K562 (cell line): Measurements from ENCODE around the gene ZBTB8A. TPM values are rescaled to one million over a fixed set of nuclear protein-coding genes. Genes with fewer than 3 reads are reported as not detected.
A peak's percentile ranks its signal among the peaks of the same experiment; 100 is the strongest.

ENCODE experiments used
- COPS2 ChIP-seq: fragments of 450-650 bp; conservative IDR thresholded peaks from 2 replicates; pipeline ENCODE4 v1.6.1; 2016; ENCODE audit warnings: mild to moderate bottlenecking, moderate library complexity
- HINFP ChIP-seq: fragments of 450-650 bp; conservative IDR thresholded peaks from 2 replicates; pipeline ENCODE4 v1.6.1; 2016; ENCODE audit warnings: missing genetic modification characterization, low read depth, mild to moderate bottlenecking, control low read depth, missing compliant biosample characterization
- HMGN3 ChIP-seq: IDR thresholded peaks from 2 replicates; pipeline ENCODE4 v1.6.1; 2011; ENCODE audit warnings: borderline replicate concordance, low read depth, mild to moderate bottlenecking, mixed read lengths, low read length; ENCODE audit not compliant: insufficient read length; ENCODE audit errors: extremely low read depth
- MED1 ChIP-seq: sonication (generic); formaldehyde crosslinking; IDR thresholded peaks from 2 replicates; pipeline ENCODE4 v1.8.1; 2023; ENCODE audit warnings: missing genetic modification reagents, borderline replicate concordance
- MYC ChIP-seq, 2 experiments: fragments of 250-450 bp in 1 of 2; sonication (Bioruptor Pico) in 1 of 2; IDR thresholded peaks; 2 replicates each; pipeline versions ENCODE4 v1.5.1 to v1.6.1; 2012 to 2021; ENCODE audit warnings: low read depth in 2 of 2, borderline replicate concordance in 1 of 2, improper control_type of control experiment in 1 of 2, low read length in 1 of 2, mild to moderate bottlenecking in 1 of 2, moderate library complexity in 1 of 2
- NKRF ChIP-seq: fragments of 450-650 bp; IDR thresholded peaks from 2 replicates; pipeline ENCODE4 v1.6.1; 2016; ENCODE audit warnings: borderline replicate concordance
- SREBF1 ChIP-seq: fragments of 150-350 bp; IDR thresholded peaks from 2 replicates; pipeline ENCODE4 v1.6.1; 2014; ENCODE audit warnings: antibody characterized with exemption, low read depth, low read length, borderline replicate concordance
- SRSF9 ChIP-seq: fragments of 200-400 bp; formaldehyde crosslinking; IDR thresholded peaks from 2 replicates; pipeline ENCODE4 v1.6.1; 2017; ENCODE audit warnings: low read depth, low read length, borderline replicate concordance
- STAT6 ChIP-seq: sonication (generic); formaldehyde crosslinking; IDR thresholded peaks from 2 replicates; pipeline ENCODE4 v1.8.1; 2023; ENCODE audit warnings: mild to moderate bottlenecking, missing genetic modification reagents
- TFAM ChIP-seq: fragments of 250-450 bp; sonication (Bioruptor Pico); conservative IDR thresholded peaks from 2 replicates; pipeline ENCODE4 v1.5.0; 2021; ENCODE audit warnings: mild to moderate bottlenecking, moderate library complexity
- ZNF224 ChIP-seq: sonication (generic); formaldehyde crosslinking; IDR thresholded peaks from 2 replicates; pipeline ENCODE4 v1.8.0; 2022; ENCODE audit warnings: mild to moderate bottlenecking, missing genetic modification reagents
- ZNF280B ChIP-seq: fragments of 250-450 bp; sonication (Bioruptor Pico); IDR thresholded peaks from 2 replicates; pipeline ENCODE4 v1.5.1; 2021; ENCODE audit warnings: mild to moderate bottlenecking
- polyA plus RNA-seq, 8 experiments: library from polyadenylated mRNA; depleted of rRNA in 4 of 8; stranded (reverse) in 5 of 8; unstranded in 3 of 8; fragments of >200 nt; fragmentation: Nextera tagmentation in 2 of 8; fragmentation: Illumina TruSeq in 1 of 8; extraction: Ambion mirVana in 2 of 8; extraction: Trizol in 1 of 8; gene quantifications; 2 replicates each; pipeline versions ENCODE4 v1.2.1 to v1.2.3, GENCODE V29; 2011 to 2014; ENCODE audit warnings: inconsistent platforms in 1 of 8, missing spikeins in 1 of 8
- total RNA-seq, 7 experiments: library from RNA; depleted of rRNA in 6 of 7; stranded (reverse); fragments of >200 nt in 6 of 7; fragmentation: Illumina TruSeq in 2 of 7; extraction: Trizol in 2 of 7; gene quantifications; 2 replicates each; pipeline versions ENCODE4 v1.2.1 to v1.2.3, GENCODE V29; 2011 to 2021; ENCODE audit warnings: low replicate concordance in 1 of 7
- TF ChIP-seq, protein P1 (sequence below), 2 experiments: fragments of 200-800 bp in 1 of 2; sonication (Bioruptor generic) in 1 of 2; sonication (generic) in 1 of 2; formaldehyde crosslinking in 1 of 2; IDR thresholded peaks in 1 of 2; conservative IDR thresholded peaks in 1 of 2; 2 replicates each; pipeline versions ENCODE4 v1.5.0 to v1.6.1; 2016 to 2020; ENCODE audit warnings: missing compliant biosample characterization in 1 of 2, missing genetic modification characterization in 1 of 2, missing genetic modification reagents in 1 of 2

Gene ZBTB8A
- total and polyA plus RNA-seq, 9 of the 15 experiments (the other 6 are each of a cell fraction or from before 2014, with no cell fraction given): 0.01 to 0.64 (median 0.09) TPM

GRCh38 chr1:32500387-32501209 is 38.6 kb upstream of the ZBTB8A start (continued):
- TF ChIP-seq, protein P1, sequence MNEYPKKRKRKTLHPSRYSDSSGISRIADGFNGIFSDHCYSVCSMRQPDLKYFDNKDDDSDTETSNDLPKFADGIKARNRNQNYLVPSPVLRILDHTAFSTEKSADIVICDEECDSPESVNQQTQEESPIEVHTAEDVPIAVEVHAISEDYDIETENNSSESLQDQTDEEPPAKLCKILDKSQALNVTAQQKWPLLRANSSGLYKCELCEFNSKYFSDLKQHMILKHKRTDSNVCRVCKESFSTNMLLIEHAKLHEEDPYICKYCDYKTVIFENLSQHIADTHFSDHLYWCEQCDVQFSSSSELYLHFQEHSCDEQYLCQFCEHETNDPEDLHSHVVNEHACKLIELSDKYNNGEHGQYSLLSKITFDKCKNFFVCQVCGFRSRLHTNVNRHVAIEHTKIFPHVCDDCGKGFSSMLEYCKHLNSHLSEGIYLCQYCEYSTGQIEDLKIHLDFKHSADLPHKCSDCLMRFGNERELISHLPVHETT (CRISPR knock-in tag; conservative IDR thresholded peaks at IDR 0.05 in 1 of 2, IDR thresholded peaks at IDR 0.05 in 1 of 2): peak in 1 of 2 experiments; percentile 100; a peak in 2 of 4 replicates
- TF ChIP-seq MYC (IDR thresholded peaks at IDR 0.05; ENCODE audit: low read depth, low read length) (no peak), MYC (CRISPR knock-in tag; IDR thresholded peaks at IDR 0.05; ENCODE audit: borderline replicate concordance, low read depth) (no peak), SRSF9 (no peak), HMGN3 (no peak), ZNF280B (CRISPR knock-in tag) (no peak), ZNF224 (CRISPR knock-in tag) (no peak), HINFP (tag) (no peak), NKRF (no peak), SREBF1 (no peak), MED1 (no peak; the same call in 1 of the 2 replicates), STAT6 (CRISPR knock-in tag) (no peak), COPS2 (no peak), TFAM (no peak)
